Duodenal mucosa (tissue), 2 donors: ENCODE data around the gene PKNOX2.

Experiments
- H3K27ac ChIP-seq: one replicate; pipeline ENCODE4 v1.7.0; 2013; ENCODE audit warnings: low read depth, low read length
- H3K27me3 ChIP-seq, 2 donors: one replicate each; pipeline ENCODE4 v1.7.0; 2013; ENCODE audit warnings: low read length in 2 of 2, control low read depth in 1 of 2; ENCODE audit not compliant: insufficient read depth in 2 of 2, control insufficient read depth in 1 of 2
- H3K36me3 ChIP-seq, 2 donors: one replicate each; pipeline ENCODE4 v1.7.0; 2013; ENCODE audit warnings: low read length in 2 of 2, control low read depth in 1 of 2; ENCODE audit not compliant: insufficient read depth in 2 of 2, control insufficient read depth in 1 of 2
- H3K4me1 ChIP-seq, 2 donors: one replicate each; pipeline ENCODE4 v1.7.0; 2013; ENCODE audit warnings: low read length in 2 of 2, control low read depth in 1 of 2; ENCODE audit not compliant: insufficient read depth in 2 of 2, control insufficient read depth in 1 of 2
- H3K4me3 ChIP-seq, 2 donors: one replicate each; pipeline ENCODE4 v1.7.0; 2013; ENCODE audit warnings: low read length in 2 of 2, low read depth in 1 of 2
- H3K9ac ChIP-seq, 2 donors: one replicate each; pipeline ENCODE4 v1.7.0; 2013; ENCODE audit warnings: low read length in 2 of 2, low read depth in 1 of 2
- H3K9me3 ChIP-seq, 2 donors: one replicate each; pipeline ENCODE4 v1.7.0; 2013; ENCODE audit warnings: low read length in 2 of 2, control low read depth in 1 of 2; ENCODE audit not compliant: control insufficient read depth in 1 of 2

PKNOX2 gene

DNA sequence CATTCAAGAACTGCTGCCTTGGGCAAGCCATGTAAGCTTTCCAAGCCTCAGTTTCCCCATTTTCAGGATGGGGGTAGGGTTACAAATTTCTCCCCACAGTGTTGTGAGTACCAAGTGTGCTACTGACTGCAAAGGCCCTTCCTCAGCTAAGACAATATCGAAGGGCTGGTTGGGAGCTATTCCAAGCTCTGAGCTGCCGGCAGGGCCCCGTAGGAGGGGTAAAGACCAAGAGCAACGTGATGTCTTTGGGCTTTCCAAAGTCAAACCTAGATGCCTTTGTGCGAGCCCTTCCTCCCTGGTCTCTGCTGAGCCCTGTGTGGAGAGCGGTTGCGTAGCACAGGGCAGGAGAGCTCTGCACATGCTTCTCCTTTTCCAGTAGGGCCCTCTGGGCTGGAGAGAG is 29.3 kb downstream of the PKNOX2 start:
- no peak overlapping the region for H3K27ac ChIP-seq
- H3K9ac ChIP-seq, result no peak overlapping the region
- H3K36me3 ChIP-seq, result no peaks in the 10 kb centered on the region
- H3K4me3 ChIP-seq, result no peak overlapping the region
- no peaks in the 10 kb centered on the region for H3K4me1 ChIP-seq
- H3K9me3 ChIP-seq, result no peaks in the 10 kb centered on the region
- no peaks in the 10 kb centered on the region for H3K27me3 ChIP-seq

DNA sequence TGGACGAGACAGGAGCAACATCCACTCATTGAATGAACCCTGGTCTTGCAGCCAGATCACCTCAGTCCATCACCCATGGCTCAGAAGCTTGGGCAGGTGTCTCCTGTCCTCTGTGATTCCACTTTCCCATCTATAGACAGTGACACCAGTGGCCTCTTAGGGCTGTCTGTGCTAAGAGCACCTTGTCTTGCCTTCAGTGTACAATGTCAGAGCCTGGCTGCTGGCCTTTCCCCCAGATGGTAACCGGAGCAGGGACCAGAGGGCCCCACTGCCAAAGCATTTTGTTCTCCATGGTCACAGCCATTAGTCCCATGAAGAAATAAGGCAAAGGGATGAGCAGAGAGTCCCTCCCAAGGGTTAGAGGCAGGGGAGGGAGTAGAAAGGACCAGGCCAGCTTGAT is 35.4 kb downstream of the PKNOX2 start:
- no peak overlapping the region for H3K27ac ChIP-seq
- H3K4me1 ChIP-seq, result peaks cover 0 to 10% of the 10 kb centered on the region in 2 donors
- H3K9ac ChIP-seq, result no peak overlapping the region
- no peaks in the 10 kb centered on the region for H3K36me3 ChIP-seq
- H3K9me3 ChIP-seq, result no peaks in the 10 kb centered on the region
- no peaks in the 10 kb centered on the region for H3K27me3 ChIP-seq
- H3K4me3 ChIP-seq, result no peak overlapping the region

DNA sequence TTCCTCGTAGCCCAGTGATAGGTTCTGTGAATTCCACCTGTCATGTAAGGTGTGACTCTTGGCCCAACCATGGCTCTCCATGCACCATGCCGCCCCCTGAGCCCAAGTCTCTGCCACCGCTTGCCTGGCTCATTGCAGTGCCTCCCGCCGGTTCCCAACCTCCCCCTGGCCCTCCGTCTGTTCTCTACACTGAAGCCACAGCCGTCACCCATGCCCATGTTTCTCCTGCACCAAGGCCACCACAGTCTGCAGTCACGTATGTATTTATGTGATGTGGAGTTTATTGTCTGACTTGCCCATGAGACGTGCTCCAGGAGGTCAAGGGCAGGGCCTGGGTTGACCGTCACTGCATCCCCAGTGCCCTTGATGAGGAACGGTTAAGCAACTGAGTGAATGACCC is 35.9 kb downstream of the PKNOX2 start:
- Histone ChIP-seq H3K27me3 (no peaks in the 10 kb centered on the region), H3K4me1 (peaks cover 0 to 10% of the 10 kb centered on the region in 2 donors), H3K9ac (no peak overlapping the region), H3K4me3 (no peak overlapping the region), H3K9me3 (no peaks in the 10 kb centered on the region), H3K36me3 (no peaks in the 10 kb centered on the region), H3K27ac (no peak overlapping the region)

DNA sequence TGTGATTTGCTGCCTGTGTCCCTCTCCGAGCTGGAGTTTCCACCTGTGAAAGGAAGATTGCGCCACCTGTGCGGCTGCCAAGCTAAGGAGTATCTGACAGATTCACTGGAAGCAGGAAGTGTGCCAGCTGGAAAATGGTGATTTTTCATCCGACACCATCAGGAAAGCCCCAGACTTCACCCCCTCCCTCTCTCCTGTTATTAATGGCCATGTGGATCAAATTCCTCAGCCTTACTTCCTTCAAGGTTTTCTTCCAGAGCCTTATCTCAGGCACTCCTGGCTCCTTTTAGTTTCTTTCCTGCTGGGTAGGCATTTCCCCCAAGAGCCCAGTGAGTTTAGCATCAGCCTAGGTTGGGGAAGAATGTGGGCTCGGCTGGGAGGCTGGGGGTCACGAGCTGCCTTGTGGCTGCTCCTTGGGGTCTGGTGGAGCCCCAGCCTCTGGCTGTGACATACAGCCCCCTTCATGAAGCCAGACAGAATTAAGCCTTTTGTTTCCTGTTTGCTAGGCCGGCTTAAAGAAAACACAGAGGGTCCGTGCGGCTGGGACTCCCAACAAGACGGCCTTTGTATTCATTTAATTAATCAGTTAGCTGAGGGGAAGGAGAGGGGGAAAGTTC is 37.1 kb downstream of the PKNOX2 start:
- Histone ChIP-seq H3K4me1 (peaks cover 0 to 10% of the 10 kb centered on the region in 2 donors), H3K9me3 (no peaks in the 10 kb centered on the region), H3K9ac (peak overlapping the region in 1 of 2 donors; percentile 12), H3K27ac (no peak overlapping the region), H3K36me3 (no peaks in the 10 kb centered on the region), H3K4me3 (no peak overlapping the region), H3K27me3 (no peaks in the 10 kb centered on the region)

DNA sequence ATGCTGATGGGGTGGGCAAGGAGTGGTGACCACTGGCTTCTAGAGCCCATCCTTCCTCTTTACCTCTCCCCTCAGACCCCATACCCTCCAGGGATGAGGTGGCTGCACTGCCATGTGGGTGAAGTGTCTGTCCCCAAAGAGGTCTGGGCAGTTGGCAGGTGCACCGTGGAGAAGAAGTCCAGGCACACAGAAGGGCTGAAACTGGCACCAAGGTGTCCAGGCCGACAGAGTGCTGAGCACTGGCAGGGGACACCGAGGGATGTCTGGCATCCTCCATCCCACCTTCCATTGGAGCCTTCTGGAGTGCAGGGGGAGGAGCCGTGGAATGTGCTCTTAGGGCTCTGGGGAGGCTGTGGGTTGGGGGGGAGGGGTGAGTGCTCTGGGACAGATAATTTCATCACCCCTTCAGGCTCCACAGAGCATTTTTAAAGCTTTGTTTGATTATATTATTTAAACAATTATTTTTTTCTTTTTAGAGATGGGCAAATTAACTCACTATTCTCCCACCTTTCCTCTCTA is 37.9 kb downstream of the PKNOX2 start:
- no peaks in the 10 kb centered on the region for H3K27me3 ChIP-seq
- H3K4me1 ChIP-seq, result peaks cover 0 to 10% of the 10 kb centered on the region in 2 donors
- H3K4me3 ChIP-seq, result no peak overlapping the region
- no peak overlapping the region for H3K27ac ChIP-seq
- no peaks in the 10 kb centered on the region for H3K9me3 ChIP-seq
- H3K36me3 ChIP-seq, result no peaks in the 10 kb centered on the region
- no peak overlapping the region for H3K9ac ChIP-seq

DNA sequence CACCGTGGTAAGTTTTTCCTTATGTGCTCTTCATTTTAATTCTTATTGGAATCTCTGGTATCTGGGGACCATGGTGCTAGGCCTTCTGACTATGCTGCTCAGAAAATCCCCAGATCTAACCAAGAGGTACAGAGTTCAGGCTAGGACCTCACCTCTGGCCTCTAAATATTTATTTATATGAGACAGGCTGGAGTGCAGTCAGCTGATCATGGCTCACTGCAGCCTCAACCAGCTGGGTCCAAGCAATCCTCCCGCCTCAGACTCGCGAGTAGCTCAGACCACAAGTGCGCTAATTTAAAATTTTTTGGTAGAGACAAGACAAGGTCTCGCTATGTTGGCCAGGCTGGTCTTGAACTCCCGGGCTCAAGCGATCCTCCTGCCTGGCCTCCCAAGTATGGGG is 38.4 kb downstream of the PKNOX2 start:
- no peak overlapping the region for H3K9ac ChIP-seq
- no peaks in the 10 kb centered on the region for H3K9me3 ChIP-seq
- no peaks in the 10 kb centered on the region for H3K36me3 ChIP-seq
- H3K4me1 ChIP-seq, result peaks cover 0 to 10% of the 10 kb centered on the region in 2 donors
- no peaks in the 10 kb centered on the region for H3K27me3 ChIP-seq
- H3K27ac ChIP-seq, result no peak overlapping the region
- no peak overlapping the region for H3K4me3 ChIP-seq

DNA sequence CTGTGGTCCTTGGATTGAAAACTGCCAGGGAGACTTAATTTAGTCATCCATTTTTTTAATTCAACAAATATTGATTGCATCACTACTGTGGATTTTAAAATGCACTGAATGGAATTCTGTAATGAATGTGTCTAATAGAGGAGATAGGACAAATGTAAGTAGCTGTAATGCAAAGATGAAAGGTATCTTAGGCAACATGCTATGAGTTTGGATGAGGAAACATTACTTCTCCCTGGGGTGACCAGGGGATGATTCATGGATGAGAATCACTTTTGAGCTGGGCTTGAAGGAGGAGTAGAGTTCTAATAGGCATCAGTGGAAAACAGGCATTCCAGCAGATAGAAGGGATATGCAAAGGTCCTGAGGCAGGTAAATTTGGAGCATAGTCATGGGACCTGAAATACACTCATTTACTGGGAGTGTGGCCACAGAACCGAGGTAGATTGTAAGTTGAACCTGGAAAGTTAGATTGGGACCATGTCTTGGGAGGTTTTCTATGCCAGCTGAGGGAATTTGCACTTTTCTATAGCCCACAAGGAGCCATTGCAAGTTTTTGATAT is 43.4 kb downstream of the PKNOX2 start:
- H3K27ac ChIP-seq, result no peak overlapping the region
- no peak overlapping the region for H3K4me3 ChIP-seq
- no peaks in the 10 kb centered on the region for H3K4me1 ChIP-seq
- H3K9ac ChIP-seq, result no peak overlapping the region
- H3K27me3 ChIP-seq, result no peaks in the 10 kb centered on the region
- no peaks in the 10 kb centered on the region for H3K9me3 ChIP-seq
- H3K36me3 ChIP-seq, result no peaks in the 10 kb centered on the region

DNA sequence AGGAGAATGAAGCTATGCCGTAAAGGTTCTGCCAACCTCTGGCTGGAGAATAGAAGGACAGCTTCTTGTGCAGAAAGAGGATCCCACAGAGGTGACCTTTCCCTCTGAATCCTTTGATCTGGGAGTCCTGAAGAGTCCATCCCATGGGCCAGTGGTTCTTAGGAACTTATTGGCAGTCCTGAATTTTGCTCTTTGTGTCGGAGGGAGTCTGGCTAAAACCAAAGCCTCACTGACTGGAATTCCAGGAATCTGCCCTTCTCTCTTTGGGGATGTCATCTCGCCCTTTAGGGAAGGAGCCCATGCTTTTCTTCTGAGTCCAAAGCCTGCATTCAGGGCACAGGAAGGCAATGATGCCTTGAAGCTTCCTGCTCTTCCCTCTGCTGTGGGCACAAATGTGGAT is 45.5 kb downstream of the PKNOX2 start:
- H3K9me3 ChIP-seq, result no peaks in the 10 kb centered on the region
- no peaks in the 10 kb centered on the region for H3K36me3 ChIP-seq
- H3K9ac ChIP-seq, result no peak overlapping the region
- no peaks in the 10 kb centered on the region for H3K27me3 ChIP-seq
- no peaks in the 10 kb centered on the region for H3K4me1 ChIP-seq
- H3K27ac ChIP-seq, result no peak overlapping the region
- H3K4me3 ChIP-seq, result no peak overlapping the region

DNA sequence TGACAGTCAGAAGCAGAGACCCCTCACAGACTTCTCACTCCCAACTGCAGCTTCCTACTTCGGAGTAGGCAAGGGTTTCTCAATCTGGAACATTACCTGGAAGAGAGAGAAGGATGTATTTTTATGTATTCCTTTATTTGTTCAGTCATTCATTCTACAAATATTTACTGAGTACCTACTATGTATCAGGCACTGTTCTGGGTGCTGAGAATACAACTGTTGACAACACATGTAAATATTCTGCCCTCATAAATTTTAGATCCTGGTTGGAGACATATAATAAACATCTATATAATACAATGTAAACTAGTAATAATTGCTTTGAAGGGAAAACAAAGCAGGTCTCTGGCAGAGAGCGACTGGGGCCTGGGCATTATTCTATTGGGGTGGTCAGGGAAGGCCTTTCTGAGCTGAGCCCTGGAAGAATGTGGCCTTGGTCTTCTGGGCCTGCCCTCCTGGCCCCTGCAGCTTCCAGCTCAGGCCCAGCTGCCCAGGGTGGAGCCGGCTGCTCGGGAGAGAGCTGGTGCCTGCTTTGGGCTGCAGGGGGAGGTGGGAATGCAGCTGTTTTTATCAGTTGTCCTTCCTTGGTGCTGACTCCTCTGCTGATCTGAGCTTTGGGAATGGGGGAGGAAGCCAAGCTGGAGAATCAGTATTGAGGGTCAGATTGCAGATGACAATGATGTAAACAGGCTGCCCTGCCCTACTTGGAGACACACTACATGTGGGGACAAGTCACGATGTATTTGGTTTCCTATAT is 46.8 kb downstream of the PKNOX2 start:
- no peak overlapping the region for H3K4me3 ChIP-seq
- H3K27ac ChIP-seq, result no peak overlapping the region
- H3K9ac ChIP-seq, result no peak overlapping the region

DNA sequence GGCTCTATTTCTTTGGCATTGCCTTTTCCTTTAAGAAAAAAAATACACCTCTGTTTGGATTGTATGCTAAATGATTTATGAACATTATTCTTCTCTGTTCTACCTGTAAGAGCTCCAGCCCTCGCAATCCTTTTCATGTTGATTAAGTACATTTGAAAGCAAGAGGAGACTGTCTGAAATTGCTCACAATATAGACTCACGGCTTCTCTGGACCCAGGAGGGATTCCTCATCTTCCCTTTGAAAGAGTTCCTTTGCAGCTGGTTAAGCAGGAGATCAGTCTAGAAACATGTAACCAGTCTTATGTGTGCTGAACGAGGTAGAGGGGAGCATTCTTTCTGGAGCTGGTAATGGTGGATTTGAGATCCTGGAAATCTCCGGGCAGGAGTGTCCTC is 47.4 kb downstream of the PKNOX2 start:
- H3K4me1 ChIP-seq, result peaks cover 0 to 13% of the 10 kb centered on the region in 2 donors
- no peak overlapping the region for H3K27ac ChIP-seq
- no peak overlapping the region for H3K9ac ChIP-seq
- no peak overlapping the region for H3K4me3 ChIP-seq
- no peaks in the 10 kb centered on the region for H3K36me3 ChIP-seq
- H3K9me3 ChIP-seq, result no peaks in the 10 kb centered on the region
- no peaks in the 10 kb centered on the region for H3K27me3 ChIP-seq

More for the DNA sequence above, 46.8 kb downstream of the PKNOX2 start:
- H3K36me3 ChIP-seq, result no peaks in the 10 kb centered on the region
- H3K4me1 ChIP-seq, result peaks cover 0 to 9% of the 10 kb centered on the region in 2 donors
- H3K27me3 ChIP-seq, result no peaks in the 10 kb centered on the region
- no peaks in the 10 kb centered on the region for H3K9me3 ChIP-seq
